Liver (tissue), 3 donors: Measurements from ENCODE around the gene LCTL.

Experiments
- CTCF ChIP-seq: fragments of 150-350 bp; IDR thresholded peaks from 2 replicates; pipeline ENCODE4 v1.5.1; 2017; ENCODE audit warnings: improper control_type of control experiment, low read depth, low read length; ENCODE audit not compliant: missing input control
- GABPA ChIP-seq, 2 donors: IDR thresholded peaks in 1 of 2; conservative IDR thresholded peaks in 1 of 2; 2 replicates each; pipeline ENCODE4 v1.6.1; 2016; ENCODE audit warnings: antibody characterized with exemption in 2 of 2, mild to moderate bottlenecking in 1 of 2, moderate library complexity in 1 of 2
- RAD21 ChIP-seq, 2 donors: IDR thresholded peaks; 2 replicates each; pipeline ENCODE4 v1.6.1; 2016; ENCODE audit warnings: antibody characterized with exemption in 2 of 2, mild to moderate bottlenecking in 2 of 2
- RXRA ChIP-seq, 2 donors: IDR thresholded peaks; 2 replicates each; pipeline ENCODE4 v1.6.1; 2017 to 2018; ENCODE audit warnings: antibody characterized with exemption in 2 of 2, mild to moderate bottlenecking in 1 of 2
- TF ChIP-seq, protein P1 (sequence below): IDR thresholded peaks from 2 replicates; pipeline ENCODE4 v1.6.1; 2016; ENCODE audit warnings: antibody characterized with exemption
- TF ChIP-seq, protein P2 (sequence below): IDR thresholded peaks from 2 replicates; pipeline ENCODE4 v1.6.1; 2016; ENCODE audit warnings: antibody characterized with exemption
- donor health status: healthy.
- donor health status: healthy.

DNA sequence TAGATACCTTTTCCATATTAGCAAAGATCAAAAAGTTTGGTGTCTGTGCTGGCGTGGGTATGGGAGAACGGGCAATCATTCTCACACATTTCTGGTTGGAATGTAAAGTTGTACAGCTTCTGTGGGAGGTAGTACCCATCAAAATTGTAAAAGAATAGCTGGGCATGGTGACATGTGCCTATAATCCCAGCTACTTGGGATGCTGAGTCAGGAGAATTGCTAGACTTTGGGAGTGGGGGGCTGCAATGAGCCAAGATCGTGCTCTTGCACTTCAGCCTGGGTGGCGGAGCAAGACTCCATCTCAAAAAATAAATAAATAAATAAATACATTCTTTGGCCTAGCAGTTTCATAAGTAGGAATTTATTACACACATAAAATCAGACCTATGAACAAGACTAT, 22.9 kb downstream of the LCTL start:
- TF ChIP-seq CTCF (no peak), GABPA (IDR thresholded peaks at IDR 0.05 in 1 of 2, conservative IDR thresholded peaks at IDR 0.05 in 1 of 2) (no peak), RAD21 (IDR thresholded peaks at IDR 0.05) (no peak), RXRA (IDR thresholded peaks at IDR 0.05) (no peak)
- TF ChIP-seq, protein P1, sequence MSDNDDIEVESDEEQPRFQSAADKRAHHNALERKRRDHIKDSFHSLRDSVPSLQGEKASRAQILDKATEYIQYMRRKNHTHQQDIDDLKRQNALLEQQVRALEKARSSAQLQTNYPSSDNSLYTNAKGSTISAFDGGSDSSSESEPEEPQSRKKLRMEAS = no peak
- TF ChIP-seq, protein P2, sequence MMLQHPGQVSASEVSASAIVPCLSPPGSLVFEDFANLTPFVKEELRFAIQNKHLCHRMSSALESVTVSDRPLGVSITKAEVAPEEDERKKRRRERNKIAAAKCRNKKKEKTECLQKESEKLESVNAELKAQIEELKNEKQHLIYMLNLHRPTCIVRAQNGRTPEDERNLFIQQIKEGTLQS = no peak
